ENCODE measurements around the gene TMEFF1.
"Not testable (repeated sequence)": the region's sequence is repeated elsewhere in the genome, so short reads cannot be mapped to it uniquely, and the experiment has no call there.

The TMEFF1 gene

DNA sequence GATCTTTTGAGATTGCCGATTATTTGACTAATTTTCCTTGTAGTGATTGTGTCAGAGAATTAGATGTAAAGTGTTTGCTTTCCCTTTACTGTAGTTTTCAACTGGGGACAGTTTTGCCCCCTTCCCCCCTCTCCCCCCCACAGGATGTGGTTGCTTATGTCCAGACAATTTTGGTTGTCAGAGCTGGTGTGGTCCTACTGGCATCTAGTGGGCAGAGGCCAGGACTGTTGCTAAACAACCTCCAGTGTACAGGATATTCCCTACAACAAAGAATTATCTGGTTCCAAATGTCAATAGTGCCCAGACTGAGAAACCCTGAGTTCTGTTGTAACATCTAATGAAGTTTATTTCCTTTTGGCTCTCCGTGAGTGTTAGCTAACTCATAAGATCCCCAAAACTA lies 20.0 kb downstream of the TMEFF1 start:
- H3K9ac ChIP-seq (ENCODE audit: low read depth, low read length), result no peak overlapping the region

DNA sequence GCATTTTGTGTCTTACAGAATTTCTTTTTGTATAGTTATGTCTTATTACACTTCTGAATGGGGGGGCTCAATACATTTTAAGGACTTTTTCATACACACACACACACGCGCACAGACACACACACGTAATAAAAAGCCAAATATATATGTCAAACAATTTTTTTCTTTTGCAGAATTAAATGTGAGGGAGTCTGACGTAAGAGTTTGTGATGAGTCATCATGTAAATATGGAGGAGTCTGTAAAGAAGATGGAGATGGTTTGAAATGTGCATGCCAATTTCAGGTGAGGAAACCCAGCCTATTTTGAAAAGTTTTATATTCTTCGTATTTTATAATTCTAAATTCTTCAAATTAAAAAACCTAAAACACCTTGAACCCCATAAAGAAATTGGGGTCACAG lies 25.6 kb downstream of the TMEFF1 start:
- Histone ChIP-seq H3K9me3 (ENCODE audit: control insufficient read depth, insufficient read depth, low read length) (no peaks in the 10 kb centered on the region), H3K4me1 (ENCODE audit: insufficient read depth, low read length) (peaks cover 14% of the 10 kb centered on the region; the same call in 1 of the 2 replicates), H3K36me3 (ENCODE audit: insufficient read depth, low read length) (no peaks in the 10 kb centered on the region), H3K9ac (ENCODE audit: low read depth, low read length) (no peak overlapping the region)

More for the DNA sequence above, 20.0 kb downstream of the TMEFF1 start:
- no peaks in the 10 kb centered on the region for H3K9me3 ChIP-seq (ENCODE audit: control insufficient read depth, insufficient read depth, low read length)
- peaks cover 16% of the 10 kb centered on the region; the same call in 1 of the 2 replicates for H3K4me1 ChIP-seq (ENCODE audit: insufficient read depth, low read length)
- H3K36me3 ChIP-seq (ENCODE audit: insufficient read depth, low read length), result no peaks in the 10 kb centered on the region

DNA sequence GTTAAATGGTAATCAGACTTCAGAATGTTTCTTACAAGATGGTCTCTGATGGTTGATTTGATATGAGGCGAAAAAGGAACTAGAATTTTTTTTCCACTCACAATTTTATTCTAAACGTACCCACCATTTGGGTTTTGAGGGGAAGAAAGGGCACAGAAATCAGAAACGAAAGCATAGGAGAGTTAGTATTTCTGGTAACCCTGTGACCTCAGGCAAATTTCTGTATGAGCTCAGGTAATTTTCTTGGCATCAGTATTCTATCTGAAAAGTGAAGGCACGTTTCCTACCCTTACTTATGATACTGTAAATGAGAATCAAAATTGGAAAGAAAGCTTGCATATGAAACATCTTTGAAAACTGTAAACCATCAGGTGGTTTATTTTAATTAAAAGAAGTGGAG lies 26.5 kb downstream of the TMEFF1 start:
- H3K4me1 ChIP-seq (ENCODE audit: insufficient read depth, low read length), result peaks cover 11% of the 10 kb centered on the region; the same call in 1 of the 2 replicates
- H3K9me3 ChIP-seq (ENCODE audit: control insufficient read depth, insufficient read depth, low read length), result no peaks in the 10 kb centered on the region
- no peaks in the 10 kb centered on the region for H3K36me3 ChIP-seq (ENCODE audit: insufficient read depth, low read length)
- no peak overlapping the region for H3K9ac ChIP-seq (ENCODE audit: low read depth, low read length)

- no peaks in the 10 kb centered on the region for H3K9me3 ChIP-seq (ENCODE audit: control insufficient read depth, insufficient read depth, low read length)
Measured at GRCh38 chr9:100499866-100500265, 26.9 kb downstream of the TMEFF1 start.

DNA sequence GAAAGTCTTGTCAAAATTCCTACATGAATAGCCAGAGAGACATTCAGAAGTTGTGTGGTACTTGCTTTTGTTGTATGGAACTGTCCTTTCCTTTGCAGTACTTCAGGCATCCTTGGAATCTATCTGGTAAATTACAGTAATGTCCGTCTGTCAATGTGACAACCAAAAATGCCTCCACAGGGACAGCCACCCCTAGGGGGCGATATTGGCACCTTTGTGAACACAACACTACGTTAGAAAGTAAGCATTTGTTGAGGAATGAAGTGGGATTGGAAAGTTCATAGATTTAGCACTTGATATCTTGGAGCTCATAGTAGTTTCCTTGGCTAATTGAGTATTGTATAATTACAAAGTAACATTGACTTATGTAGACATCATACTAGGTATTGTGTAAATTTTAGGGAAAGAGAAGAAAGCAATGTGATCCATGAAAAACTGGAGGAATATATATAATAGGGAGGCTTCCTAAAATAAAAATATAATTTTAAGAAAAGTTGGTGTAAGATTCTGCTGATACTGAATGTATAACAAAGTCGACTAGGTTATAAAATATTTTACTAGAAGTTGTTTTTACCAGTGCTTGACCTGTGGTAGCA lies 32.7 kb downstream of the TMEFF1 start:
- H3K9ac ChIP-seq (ENCODE audit: low read depth, low read length), result no peak overlapping the region
- peaks cover 7% of the 10 kb centered on the region for H3K36me3 ChIP-seq (ENCODE audit: insufficient read depth, low read length)
- H3K9me3 ChIP-seq (ENCODE audit: control insufficient read depth, insufficient read depth, low read length), result no peaks in the 10 kb centered on the region
- H3K4me1 ChIP-seq (ENCODE audit: insufficient read depth, low read length), result no peaks in the 10 kb centered on the region

More at GRCh38 chr9:100499866-100500265, 26.9 kb downstream of the TMEFF1 start:
- no peak overlapping the region for H3K9ac ChIP-seq (ENCODE audit: low read depth, low read length)
- H3K4me1 ChIP-seq (ENCODE audit: insufficient read depth, low read length), result peaks cover 11% of the 10 kb centered on the region; the same call in 1 of the 2 replicates
- H3K36me3 ChIP-seq (ENCODE audit: insufficient read depth, low read length), result no peaks in the 10 kb centered on the region

GRCh38 chr9:100507350-100507749 lies 34.4 kb downstream of the TMEFF1 start:
- H3K9ac ChIP-seq (ENCODE audit: low read depth, low read length); H3K36me3 ChIP-seq (ENCODE audit: insufficient read depth, low read length); H3K4me1 ChIP-seq (ENCODE audit: insufficient read depth, low read length); H3K9me3 ChIP-seq (ENCODE audit: control insufficient read depth, insufficient read depth, low read length): not testable (repeated sequence)

DNA sequence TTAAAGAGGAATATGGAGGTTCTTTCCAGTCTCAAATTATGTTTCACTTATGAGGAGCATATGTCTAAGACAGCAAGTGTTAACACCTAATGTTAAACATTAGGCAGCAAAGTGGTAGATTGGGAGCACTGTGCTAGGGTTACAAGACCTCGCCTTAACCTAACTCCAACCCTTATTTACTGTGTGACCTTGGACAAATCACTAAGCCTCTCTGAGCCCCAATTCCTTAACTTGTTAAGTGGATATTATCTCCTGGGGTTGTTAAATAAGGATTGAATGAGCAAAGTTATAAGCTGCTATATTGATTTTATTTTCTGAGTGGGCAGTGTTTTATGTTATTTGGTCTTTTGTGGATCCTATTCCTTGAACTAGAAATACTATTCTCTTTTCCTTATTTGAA lies 38.3 kb downstream of the TMEFF1 start:
- H3K9me3 ChIP-seq (ENCODE audit: control insufficient read depth, insufficient read depth, low read length), result no peaks in the 10 kb centered on the region
- no peaks in the 10 kb centered on the region for H3K4me1 ChIP-seq (ENCODE audit: insufficient read depth, low read length)
- H3K36me3 ChIP-seq (ENCODE audit: insufficient read depth, low read length), result peaks cover 8% of the 10 kb centered on the region
- H3K9ac ChIP-seq (ENCODE audit: low read depth, low read length), result no peak overlapping the region

DNA sequence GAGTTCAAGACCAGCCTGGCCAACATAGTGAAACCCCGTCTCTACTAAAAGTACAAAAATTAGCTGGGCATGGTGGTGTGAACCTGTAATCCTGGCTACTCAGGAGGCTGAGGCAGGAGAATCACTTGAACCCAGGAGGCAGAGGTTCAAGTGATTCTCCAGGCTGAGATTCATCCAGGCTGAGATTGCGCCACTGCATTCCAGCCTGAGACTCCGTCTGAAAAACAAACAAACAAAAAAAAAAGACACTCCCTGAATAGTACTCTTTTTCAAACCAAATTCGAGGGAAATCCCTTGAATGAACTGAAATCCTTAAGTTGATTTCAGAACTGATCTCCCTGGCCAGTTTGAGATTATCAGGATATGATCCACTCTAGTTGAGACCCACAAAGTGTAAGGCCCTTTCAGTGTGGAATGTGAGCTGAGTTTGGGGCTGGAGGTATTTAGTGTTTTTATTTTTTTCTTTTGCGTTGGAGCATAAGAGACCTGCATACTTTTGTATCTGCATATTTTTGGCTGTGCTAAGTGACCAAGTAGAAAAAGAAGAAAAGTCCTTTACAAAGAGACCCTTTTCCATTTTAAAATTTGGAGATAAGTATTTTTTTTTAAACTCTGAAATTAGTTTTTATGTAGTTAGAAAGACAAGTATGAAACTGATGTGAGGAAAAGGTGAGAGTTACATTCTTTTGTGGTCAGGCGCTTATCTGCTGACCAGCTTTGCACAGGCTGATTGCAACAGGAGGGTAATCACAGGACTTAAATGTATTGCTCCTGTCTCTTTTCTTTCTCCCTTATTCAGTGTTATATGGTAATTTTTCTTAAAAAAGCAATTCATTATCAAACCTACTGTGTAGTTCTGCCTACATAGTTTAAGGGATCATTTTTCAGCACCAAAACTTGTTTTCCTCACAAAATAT lies 42.9 kb downstream of the TMEFF1 start:
- Histone ChIP-seq H3K4me1 (ENCODE audit: insufficient read depth, low read length) (no peaks in the 10 kb centered on the region), H3K36me3 (ENCODE audit: insufficient read depth, low read length) (no peaks in the 10 kb centered on the region), H3K9ac (ENCODE audit: low read depth, low read length) (no peak overlapping the region), H3K9me3 (ENCODE audit: control insufficient read depth, insufficient read depth, low read length) (no peaks in the 10 kb centered on the region)

DNA sequence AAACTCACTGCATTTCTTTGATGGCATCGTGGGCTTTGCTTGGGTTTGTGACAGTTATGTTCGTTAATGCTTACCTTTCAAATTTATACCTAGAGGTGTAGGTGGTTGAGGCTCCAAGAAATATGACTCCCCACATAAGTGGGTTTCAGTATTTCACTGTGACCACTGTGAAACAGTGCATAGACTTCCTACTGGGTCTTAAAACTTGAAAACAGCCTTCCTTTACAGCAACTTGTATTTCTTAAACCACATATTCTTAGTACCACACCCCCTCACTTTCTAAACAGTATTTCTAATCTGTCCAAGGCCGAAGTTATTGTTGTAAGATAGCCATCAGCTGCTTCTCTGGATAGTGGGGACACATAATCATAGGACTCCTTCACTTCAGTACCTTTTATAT lies 48.3 kb downstream of the TMEFF1 start:
- Histone ChIP-seq H3K9me3 (ENCODE audit: control insufficient read depth, insufficient read depth, low read length) (no peaks in the 10 kb centered on the region; the same call in 1 of the 2 replicates), H3K9ac (ENCODE audit: low read depth, low read length) (no peak overlapping the region), H3K36me3 (ENCODE audit: insufficient read depth, low read length) (peaks cover 12% of the 10 kb centered on the region), H3K4me1 (ENCODE audit: insufficient read depth, low read length) (no peaks in the 10 kb centered on the region)

DNA sequence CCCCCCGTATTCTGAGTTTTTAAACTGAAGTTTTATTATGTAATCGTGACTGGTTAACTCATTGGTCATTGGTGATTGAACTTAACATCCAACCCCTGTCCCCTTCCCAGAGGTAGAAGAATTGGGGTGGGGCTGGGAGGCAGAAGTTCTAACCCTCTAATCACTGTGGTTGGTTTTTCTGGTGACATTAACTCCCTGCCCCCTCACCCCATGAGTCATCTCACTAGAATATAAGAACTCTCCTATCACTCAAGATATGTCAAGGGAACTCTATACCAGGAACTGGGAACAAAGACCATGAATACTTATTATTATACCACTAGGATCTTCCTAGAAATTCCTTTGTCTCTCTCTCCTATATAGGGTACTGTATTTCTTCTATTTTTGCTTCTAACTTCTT lies 52.6 kb downstream of the TMEFF1 start:
- H3K36me3 ChIP-seq (ENCODE audit: insufficient read depth, low read length), result peaks cover 12% of the 10 kb centered on the region
- no peak overlapping the region for H3K9ac ChIP-seq (ENCODE audit: low read depth, low read length)

DNA sequence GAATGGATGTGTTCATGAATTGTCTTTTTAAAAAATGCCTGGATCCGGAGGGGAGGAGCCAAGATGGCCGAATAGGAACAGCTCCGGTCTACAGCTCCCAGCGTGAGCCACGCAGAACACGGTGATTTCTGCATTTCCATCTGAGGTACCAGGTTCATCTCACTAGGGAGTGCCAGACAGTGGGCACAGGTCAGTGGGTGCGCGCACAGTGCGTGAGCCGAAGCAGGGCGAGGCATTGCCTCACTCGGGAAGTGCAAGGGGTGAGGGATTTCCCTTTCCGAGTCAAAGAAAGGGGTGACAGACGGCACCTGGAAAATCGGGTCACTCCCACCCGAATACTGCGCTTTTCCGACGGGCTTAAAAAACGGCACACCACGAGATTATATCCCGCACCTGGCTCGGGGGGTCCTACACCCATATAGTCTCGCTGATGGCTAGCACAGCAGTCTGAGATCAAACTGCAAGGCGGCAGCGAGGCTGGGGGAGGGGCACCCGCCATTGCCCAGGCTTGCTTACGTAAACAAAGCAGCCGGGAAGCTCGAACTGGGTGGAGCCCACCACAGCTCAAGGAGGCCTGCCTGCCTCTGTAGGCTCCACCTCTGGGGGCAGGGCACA lies 54.3 kb downstream of the TMEFF1 start:
- not testable (repeated sequence) for H3K4me1 ChIP-seq (ENCODE audit: insufficient read depth, low read length); H3K9me3 ChIP-seq (ENCODE audit: control insufficient read depth, insufficient read depth, low read length); H3K9ac ChIP-seq (ENCODE audit: low read depth, low read length); H3K36me3 ChIP-seq (ENCODE audit: insufficient read depth, low read length)

More for the DNA sequence above, 52.6 kb downstream of the TMEFF1 start:
- Histone ChIP-seq H3K4me1 (ENCODE audit: insufficient read depth, low read length) (no peaks in the 10 kb centered on the region), H3K9me3 (ENCODE audit: control insufficient read depth, insufficient read depth, low read length) (no peaks in the 10 kb centered on the region; the same call in 1 of the 2 replicates)

DNA sequence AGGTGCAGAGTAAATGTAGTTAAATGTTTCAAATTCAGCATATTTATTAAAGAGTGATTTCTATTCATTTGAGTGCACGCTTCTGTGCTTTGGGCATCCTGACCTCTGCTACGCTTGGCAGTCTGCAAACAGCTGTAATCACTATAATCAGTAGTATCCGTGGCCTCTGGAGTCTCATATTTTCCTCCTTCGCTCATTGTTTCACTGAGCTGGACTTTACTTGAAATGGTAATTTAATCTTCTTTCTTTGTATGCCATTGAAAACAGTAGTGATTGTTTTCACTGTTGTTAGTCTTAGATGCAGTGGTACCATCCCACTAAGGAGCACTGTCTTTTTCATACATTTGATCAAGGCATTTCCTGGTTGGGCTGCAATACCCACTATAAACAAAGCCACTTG lies 61.5 kb downstream of the TMEFF1 start:
- Histone ChIP-seq H3K4me1 (ENCODE audit: insufficient read depth, low read length) (no peaks in the 10 kb centered on the region), H3K36me3 (ENCODE audit: insufficient read depth, low read length) (peaks cover 4% of the 10 kb centered on the region), H3K9me3 (ENCODE audit: control insufficient read depth, insufficient read depth, low read length) (no peaks in the 10 kb centered on the region; the same call in 1 of the 2 replicates), H3K9ac (ENCODE audit: low read depth, low read length) (no peak overlapping the region)

DNA sequence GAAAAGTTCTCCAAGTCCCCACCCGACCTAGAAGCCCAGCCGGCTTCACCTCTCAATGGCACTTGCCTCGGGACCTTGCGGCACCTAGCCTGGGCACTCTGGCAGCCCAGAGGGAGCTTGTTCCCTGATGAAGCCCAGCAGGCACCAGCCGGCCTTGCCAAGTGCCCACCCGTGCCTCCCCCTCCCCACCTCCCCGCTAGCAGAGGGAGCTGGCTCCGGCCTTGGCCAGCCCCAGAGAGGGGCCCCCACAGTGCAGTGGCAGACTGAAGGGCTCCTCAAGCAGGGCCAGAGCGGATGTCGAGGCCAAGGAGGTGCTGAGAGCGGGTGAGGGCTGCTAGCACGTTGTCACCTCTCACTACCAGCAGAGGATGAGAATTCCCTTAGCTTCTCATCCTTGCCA lies 67.4 kb downstream of the TMEFF1 start:
- Histone ChIP-seq H3K4me1 (ENCODE audit: insufficient read depth, low read length) (no peaks in the 10 kb centered on the region), H3K9ac (ENCODE audit: low read depth, low read length) (no peak overlapping the region), H3K9me3 (ENCODE audit: control insufficient read depth, insufficient read depth, low read length) (peaks cover 6% of the 10 kb centered on the region), H3K36me3 (ENCODE audit: insufficient read depth, low read length) (peaks cover 4% of the 10 kb centered on the region)

DNA sequence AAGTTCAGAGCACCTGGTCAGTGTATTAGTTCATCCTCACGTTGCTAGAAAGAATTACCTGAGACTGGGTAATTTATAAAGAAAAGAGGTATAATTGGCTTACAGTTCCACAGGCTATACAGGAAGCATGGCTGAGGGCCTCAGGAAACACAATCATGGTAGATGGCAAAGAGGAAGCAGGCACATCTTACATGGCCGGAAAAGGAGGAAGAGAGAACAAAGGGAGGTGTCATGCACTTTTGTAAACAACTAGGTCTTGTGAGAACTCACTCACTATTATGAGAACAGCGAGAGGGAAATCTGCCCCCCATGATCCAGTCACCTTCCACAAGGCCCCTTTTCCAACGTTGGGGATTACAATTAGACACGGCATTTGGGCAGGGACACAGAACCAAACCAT lies 76.1 kb downstream of the TMEFF1 start:
- Histone ChIP-seq H3K4me1 (ENCODE audit: insufficient read depth, low read length) (no peaks in the 10 kb centered on the region), H3K9ac (ENCODE audit: low read depth, low read length) (no peak overlapping the region), H3K9me3 (ENCODE audit: control insufficient read depth, insufficient read depth, low read length) (peaks cover 3% of the 10 kb centered on the region; the same call in 1 of the 2 replicates), H3K36me3 (ENCODE audit: insufficient read depth, low read length) (peaks cover 5% of the 10 kb centered on the region)
